ENCODE data around the gene L1CAM. TPM values are rescaled to one million over a fixed set of nuclear protein-coding genes. Genes with fewer than 3 reads are reported as not detected.
"Not testable (repeated sequence)": the region's sequence is repeated elsewhere in the genome, so short reads cannot be mapped to it uniquely, and the experiment has no call there.

Gene L1CAM
- total and polyA plus RNA-seq, 11 donors: 0.99 to 11.0 (median 2.4) TPM

DNA sequence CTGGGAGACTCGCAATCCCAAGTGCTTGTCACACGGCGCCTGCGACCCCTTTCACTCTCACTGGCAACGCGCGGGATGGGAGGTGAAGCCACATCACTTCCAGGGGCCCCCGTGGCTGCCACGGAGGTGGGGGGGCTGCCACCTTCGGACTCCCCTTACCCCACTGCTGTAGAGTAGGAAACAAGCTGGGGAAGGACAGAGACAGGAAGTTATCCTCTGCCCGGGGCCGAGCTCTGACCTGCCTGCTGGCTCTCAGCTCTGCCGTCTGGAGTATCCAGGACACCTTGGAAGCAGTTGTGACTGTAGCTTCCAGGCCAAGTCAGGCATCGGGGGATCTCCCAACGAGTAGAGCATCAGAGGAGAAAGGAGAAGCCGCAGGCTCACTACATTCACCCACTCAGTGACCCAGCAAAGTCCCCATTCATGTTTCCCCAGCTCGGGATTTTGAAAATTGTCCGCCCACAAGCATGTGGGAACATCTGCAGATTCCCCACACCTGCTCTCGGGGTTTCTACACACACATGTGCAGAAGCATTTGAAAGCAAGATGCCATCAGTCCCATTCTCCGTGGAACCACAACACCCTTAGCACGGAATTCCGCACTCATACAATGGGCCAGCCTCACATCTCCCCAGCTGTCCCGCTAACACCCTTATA is 66.5 kb downstream of the L1CAM start:
- TF ChIP-seq POLR2A (IDR thresholded peaks at IDR 0.05): no peak
- H3K27me3 ChIP-seq: peaks cover 0 to 49% (median 0%) of the 10 kb centered on the region in 9 donors
- ATAC-seq: no peak
- H3K4me1 ChIP-seq: peaks cover 0 to 7% (median 0%) of the 10 kb centered on the region in 12 donors
- no peaks in the 10 kb centered on the region for H3K9me3 ChIP-seq
- H3K36me3 ChIP-seq: no peaks in the 10 kb centered on the region
- 32 to 51% (median 39%) methylated on average over 20 to 23 of the region's 23 CpGs for WGBS, 4 donors
- peak overlapping the region in 3 of 12 donors; percentile 29 to 48 (median 39) for H3K27ac ChIP-seq
- DNase-seq: no peak
- H3K4me3 ChIP-seq: peak overlapping the region; percentile 18 to 59 (median 50)
- intact Hi-C loops (cut with DNase I): no loop called here

DNA sequence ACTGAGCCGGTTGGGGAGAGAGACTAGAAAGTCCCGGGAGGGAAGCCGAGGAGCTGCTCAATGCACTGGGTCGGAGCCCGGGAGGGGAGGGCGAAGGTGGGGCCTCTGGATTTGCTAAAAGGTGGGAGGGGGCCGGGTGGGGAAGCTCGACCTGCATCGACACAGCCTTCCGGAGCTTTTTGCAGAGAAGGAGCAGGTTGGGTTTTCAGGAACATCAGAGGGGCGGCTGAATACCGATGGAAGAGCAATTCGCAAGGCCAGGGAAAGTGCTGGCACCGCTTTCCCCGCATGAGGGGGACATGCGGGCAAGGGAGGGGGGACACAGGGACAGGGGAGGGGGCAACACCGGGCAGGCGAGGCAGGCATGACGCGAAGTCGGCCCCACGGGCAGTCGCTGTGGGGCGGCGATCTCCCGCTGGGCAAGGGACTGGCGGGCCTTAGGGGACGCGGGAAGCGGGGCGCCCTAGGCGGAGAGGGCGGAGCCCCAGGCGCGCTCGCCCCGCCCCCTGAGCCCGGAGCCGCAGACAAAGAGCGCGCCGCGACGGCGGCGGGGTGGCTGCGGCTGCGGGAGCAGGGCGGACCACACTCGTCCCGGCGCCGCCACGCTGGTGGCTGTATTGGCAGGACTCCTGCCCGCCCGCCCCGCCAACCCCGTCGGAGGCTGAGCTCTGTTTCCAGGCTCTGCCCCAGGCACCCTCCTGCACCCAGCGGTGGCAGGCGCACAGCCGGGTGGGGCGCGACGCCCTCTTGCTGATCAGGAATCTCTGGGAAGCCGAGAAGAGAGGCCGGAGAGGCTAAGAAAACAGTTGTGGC is 67.2 kb downstream of the L1CAM start:
- peak overlapping the region; percentile 18 to 59 (median 50) for H3K4me3 ChIP-seq
- 6 to 28% (median 16%) methylated on average over 39 to 67 of the region's 67 CpGs for WGBS, 4 donors
- no peaks in the 10 kb centered on the region for H3K9me3 ChIP-seq
- peak in 3 of 4 donors; percentile 63 to 85 (median 78) for ATAC-seq
- TF ChIP-seq, protein P1, sequence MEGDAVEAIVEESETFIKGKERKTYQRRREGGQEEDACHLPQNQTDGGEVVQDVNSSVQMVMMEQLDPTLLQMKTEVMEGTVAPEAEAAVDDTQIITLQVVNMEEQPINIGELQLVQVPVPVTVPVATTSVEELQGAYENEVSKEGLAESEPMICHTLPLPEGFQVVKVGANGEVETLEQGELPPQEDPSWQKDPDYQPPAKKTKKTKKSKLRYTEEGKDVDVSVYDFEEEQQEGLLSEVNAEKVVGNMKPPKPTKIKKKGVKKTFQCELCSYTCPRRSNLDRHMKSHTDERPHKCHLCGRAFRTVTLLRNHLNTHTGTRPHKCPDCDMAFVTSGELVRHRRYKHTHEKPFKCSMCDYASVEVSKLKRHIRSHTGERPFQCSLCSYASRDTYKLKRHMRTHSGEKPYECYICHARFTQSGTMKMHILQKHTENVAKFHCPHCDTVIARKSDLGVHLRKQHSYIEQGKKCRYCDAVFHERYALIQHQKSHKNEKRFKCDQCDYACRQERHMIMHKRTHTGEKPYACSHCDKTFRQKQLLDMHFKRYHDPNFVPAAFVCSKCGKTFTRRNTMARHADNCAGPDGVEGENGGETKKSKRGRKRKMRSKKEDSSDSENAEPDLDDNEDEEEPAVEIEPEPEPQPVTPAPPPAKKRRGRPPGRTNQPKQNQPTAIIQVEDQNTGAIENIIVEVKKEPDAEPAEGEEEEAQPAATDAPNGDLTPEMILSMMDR (IDR thresholded peaks at IDR 0.05): no peak
- no peak for TF ChIP-seq POLR2A (IDR thresholded peaks at IDR 0.05)
- DNase-seq: peak in 3 of 5 donors; percentile 33 to 73 (median 47)
- H3K36me3 ChIP-seq: no peaks in the 10 kb centered on the region
- intact Hi-C loops (cut with DNase I): no loop called here
- peak overlapping the region in 4 of 12 donors; percentile 5 to 48 (median 34) for H3K27ac ChIP-seq
- H3K27me3 ChIP-seq: peaks cover 0 to 49% (median 0%) of the 10 kb centered on the region in 9 donors
- peaks cover 0 to 7% (median 0%) of the 10 kb centered on the region in 12 donors for H3K4me1 ChIP-seq

DNA sequence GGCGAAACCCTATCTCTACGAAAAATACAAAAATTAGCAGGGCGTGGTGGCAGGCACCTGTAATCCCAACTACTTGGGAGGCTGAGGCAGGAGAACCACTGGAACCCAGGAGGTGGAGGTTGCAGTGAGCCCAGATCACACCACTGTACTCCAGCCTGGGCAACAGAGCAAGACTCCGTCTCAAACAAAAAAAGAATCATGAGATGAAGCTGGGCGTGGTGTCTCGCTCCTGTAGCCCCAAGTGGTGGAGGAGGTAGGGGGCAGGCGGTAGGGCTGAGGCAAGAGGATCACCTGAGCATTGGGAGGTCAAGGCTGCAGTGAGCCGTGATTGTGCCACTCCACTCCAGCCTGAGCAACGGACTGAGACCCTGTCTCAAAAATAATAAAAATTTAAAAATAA is 67.9 kb downstream of the L1CAM start:
- H3K9me3 ChIP-seq; H3K36me3 ChIP-seq; intact Hi-C loops (cut with DNase I); H3K4me3 ChIP-seq; H3K27ac ChIP-seq; ATAC-seq; H3K4me1 ChIP-seq; DNase-seq: not testable (repeated sequence)
- peaks cover 0 to 47% (median 0%) of the 10 kb centered on the region in 9 donors for H3K27me3 ChIP-seq
- WGBS, 4 donors: 86 to 96% (median 91%) methylated on average over 9 of the region's 9 CpGs

DNA sequence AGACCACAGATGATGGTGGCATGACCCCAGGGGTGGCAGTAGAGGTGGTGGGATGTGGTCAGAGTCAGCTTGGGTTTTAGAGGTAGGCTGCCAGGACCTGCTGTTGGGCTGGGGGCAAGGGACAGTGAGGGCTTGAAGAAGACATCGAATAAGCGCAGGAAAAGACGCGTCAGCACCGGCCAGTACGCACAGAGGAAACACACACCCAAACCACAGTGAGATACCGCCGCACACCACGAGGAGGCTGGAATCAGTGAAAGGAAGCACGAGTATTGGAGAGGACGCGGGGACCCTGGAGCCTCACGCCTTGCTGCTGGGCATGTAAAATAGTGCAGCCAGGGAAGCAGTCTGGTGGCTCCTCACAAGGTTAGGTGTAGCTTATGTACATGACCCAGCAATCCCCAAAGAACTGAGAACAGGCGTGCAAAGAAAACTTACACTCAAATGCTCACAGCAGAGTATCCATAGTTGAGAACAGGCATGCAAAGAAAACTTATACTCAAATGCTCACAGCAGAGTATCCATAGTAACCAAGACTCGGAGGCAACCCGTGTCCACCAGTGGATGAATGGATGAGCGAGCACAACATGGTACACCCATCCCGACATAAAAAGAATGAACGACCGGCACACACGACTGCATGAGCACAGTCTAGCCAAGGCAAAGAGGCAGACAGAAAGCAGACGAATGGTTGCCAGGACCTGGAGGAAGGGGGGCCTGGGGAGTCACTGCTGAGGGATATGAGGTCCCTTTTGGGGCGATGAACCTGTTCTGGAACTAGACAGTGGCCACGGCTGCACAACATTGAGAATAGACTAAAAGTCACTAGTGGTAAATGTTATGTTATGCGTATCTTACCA is 68.9 kb downstream of the L1CAM start:
- intact Hi-C loops (cut with DNase I): no loop called here
- peak in 1 of 4 donors; percentile 42 for ATAC-seq
- H3K4me1 ChIP-seq: peaks cover 0 to 7% (median 0%) of the 10 kb centered on the region in 12 donors

More for the DNA sequence above, 68.9 kb downstream of the L1CAM start:
- H3K27me3 ChIP-seq: peaks cover 0 to 43% (median 0%) of the 10 kb centered on the region in 9 donors
- TF ChIP-seq, protein P1 (IDR thresholded peaks at IDR 0.05): no peak
- TF ChIP-seq POLR2A (IDR thresholded peaks at IDR 0.05): no peak
- no peaks in the 10 kb centered on the region for H3K9me3 ChIP-seq
- WGBS, 4 donors: 67 to 85% (median 77%) methylated on average over 25 of the region's 25 CpGs
- H3K27ac ChIP-seq: no peak overlapping the region
- H3K4me3 ChIP-seq: no peak overlapping the region
- DNase-seq: no peak
- no peaks in the 10 kb centered on the region for H3K36me3 ChIP-seq
